Spleen (tissue), 11 donors: ENCODE measurements around the gene NAGLU. TPM values are rescaled to one million over a fixed set of nuclear protein-coding genes. Genes with fewer than 3 reads are reported as not detected.

Experiments
- DNase-seq: peaks from one replicate; pipeline ENCODE4 v3.0.0-alpha.2; 2020
- H3K27ac ChIP-seq, 8 donors: fragments of 200-600 bp; sonication (generic) in 7 of 8; 1 replicate in 4 of 8; 2 replicates in 4 of 8; pipeline versions ENCODE4 v1.5.0 to v1.8.0; 2016 to 2021; ENCODE audit warnings: inconsistent platforms in 4 of 8, mild to moderate bottlenecking in 4 of 8, moderate library complexity in 1 of 8
- H3K27me3 ChIP-seq, 7 donors: fragments of 200-600 bp; sonication (generic) in 6 of 7; replicated peaks in 1 of 7; 1 replicate in 4 of 7; 2 replicates in 3 of 7; pipeline versions ENCODE4 v1.5.0 to v1.8.0; 2016 to 2021; ENCODE audit warnings: inconsistent platforms in 3 of 7, mild to moderate bottlenecking in 1 of 7
- H3K36me3 ChIP-seq, 6 donors: fragments of 200-600 bp; sonication (generic) in 5 of 6; 1 replicate in 4 of 6; 2 replicates in 2 of 6; pipeline versions ENCODE4 v1.5.0 to v1.8.0; 2016 to 2021; ENCODE audit warnings: inconsistent platforms in 2 of 6
- H3K4me1 ChIP-seq, 6 donors: fragments of 200-600 bp; sonication (generic) in 5 of 6; 1 replicate in 3 of 6; 2 replicates in 3 of 6; pipeline versions ENCODE4 v1.5.0 to v1.8.0; 2016 to 2021; ENCODE audit warnings: inconsistent platforms in 3 of 6
- H3K4me3 ChIP-seq, 8 donors: fragments of 200-600 bp; sonication (generic) in 7 of 8; 1 replicate in 4 of 8; 2 replicates in 4 of 8; pipeline versions ENCODE4 v1.5.0 to v1.8.0; 2016 to 2021; ENCODE audit warnings: inconsistent platforms in 4 of 8, mild to moderate bottlenecking in 4 of 8, moderate library complexity in 2 of 8
- H3K9me3 ChIP-seq, 8 donors: fragments of 200-600 bp; sonication (generic) in 7 of 8; 1 replicate in 4 of 8; 2 replicates in 4 of 8; pipeline versions ENCODE4 v1.5.0 to v1.8.0; 2016 to 2021; ENCODE audit warnings: inconsistent platforms in 4 of 8
- POLR2A ChIP-seq, 3 donors: fragments of 450-650 bp; IDR thresholded peaks; one replicate each; pipeline ENCODE4 v1.5.1; 2017; ENCODE audit warnings: antibody characterized with exemption in 3 of 3, mild to moderate bottlenecking in 1 of 3
- POLR2AphosphoS5 ChIP-seq, 3 donors: sonication (generic); formaldehyde crosslinking; IDR thresholded peaks; one replicate each; pipeline ENCODE4 v1.5.1; 2017; ENCODE audit warnings: antibody characterized with exemption in 3 of 3
- WGBS, 5 donors: extraction: QIAGEN DNeasy Blood & Tissue Kit in 3 of 5; methylation state at CpG; one replicate each; pipeline versions ENCODE4 v1.1.5 to v1.1.7; 2013 to 2018; 5-methylcytosine and 5-hydroxymethylcytosine counted together
- intact Hi-C: fragments of 100-400 bp; cut with DNase I; formaldehyde crosslinking; loops from one replicate; pipeline ENCODE4 v1.15.0; 2023; ENCODE audit warnings: low total_unique reads
- polyA plus RNA-seq, 3 donors: library from polyadenylated mRNA; stranded (reverse); fragments of 200-250 nt; gene quantifications; one replicate each; pipeline ENCODE4 v1.2.1, GENCODE V29; 2013
- total RNA-seq, 7 donors: library from RNA; depleted of rRNA in 3 of 7; stranded (reverse); fragments of >200 nt in 3 of 7; fragmentation: NEBNext Ultra II Directional in 4 of 7; extraction: Animal tissue kit (Norgen Biotek cat#: 25700) in 4 of 7; gene quantifications; one replicate each; pipeline versions ENCODE4 v1.1.0 to v1.2.1, GENCODE V29; 2016 to 2021
- TF ChIP-seq, protein P1 (sequence below), 11 experiments: fragments of 200-600 bp in 7 of 11; fragments of 450-650 bp in 4 of 11; sonication (generic) in 4 of 11; IDR thresholded peaks in 8 of 11; conservative IDR thresholded peaks in 3 of 11; 1 replicate in 7 of 11; 2 replicates in 4 of 11; pipeline versions ENCODE4 v1.4.0 to v1.8.0; 2016 to 2021; ENCODE audit warnings: antibody characterized with exemption in 11 of 11, inconsistent platforms in 4 of 11, mild to moderate bottlenecking in 1 of 11
- donor health status: healthy with polysubstance abuse.
- donor health status: DM: no; HTN: no; CAD: no; lungs with moderate emphysema.
- donor health status: DM: no; HTN: no; CAD: no.
- donor health status: Bipolar disorder and iron deficiency.
- donor health status: healthy.
- donor health status: DM: no; HTN: no; CAD: no.
- donor health status: DM: yes; HTN: yes; CAD: no.

NAGLU gene
- total and polyA plus RNA-seq, 10 donors = 27.3 to 61.0 (median 49.3) TPM

DNA sequence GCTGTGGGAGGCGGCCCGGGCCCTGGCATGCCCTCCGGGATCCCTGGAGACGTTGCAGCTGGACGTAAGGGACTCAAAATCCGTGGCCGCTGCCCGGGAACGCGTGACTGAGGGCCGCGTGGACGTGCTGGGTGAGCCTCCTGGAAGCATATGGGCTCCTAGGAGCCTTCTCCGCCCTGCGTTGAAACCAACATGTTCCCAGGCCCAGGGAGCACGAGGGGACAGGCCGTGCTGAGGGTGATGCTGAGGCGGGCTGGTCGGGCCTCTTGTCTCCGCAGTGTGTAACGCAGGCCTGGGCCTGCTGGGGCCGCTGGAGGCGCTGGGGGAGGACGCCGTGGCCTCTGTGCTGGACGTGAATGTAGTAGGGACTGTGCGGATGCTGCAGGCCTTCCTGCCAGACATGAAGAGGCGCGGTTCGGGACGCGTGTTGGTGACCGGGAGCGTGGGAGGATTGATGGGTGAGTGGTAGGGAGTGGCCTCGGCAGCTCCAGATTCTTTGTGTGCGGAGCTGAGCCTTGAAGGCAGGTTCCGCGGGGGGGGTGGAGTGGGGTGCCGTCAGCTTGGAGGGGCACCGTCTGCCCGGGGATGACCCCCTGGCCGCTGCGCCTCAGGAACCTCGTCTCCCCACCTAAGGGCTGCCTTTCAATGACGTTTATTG, 17.2 kb downstream of the NAGLU start:
- H3K27me3 ChIP-seq = peaks cover 0 to 4% (median 0%) of the 10 kb centered on the region in 7 donors
- intact Hi-C loops = no loop called here
- H3K36me3 ChIP-seq = peaks cover 0 to 12% (median 0%) of the 10 kb centered on the region in 6 donors
- WGBS, 5 donors = 80 to 87% (median 84%) methylated on average over 35 to 45 of the region's 45 CpGs
- H3K4me1 ChIP-seq = peaks cover 10 to 51% (median 41%) of the 10 kb centered on the region in 6 donors
- no peaks in the 10 kb centered on the region for H3K9me3 ChIP-seq
- TF ChIP-seq, protein P1, sequence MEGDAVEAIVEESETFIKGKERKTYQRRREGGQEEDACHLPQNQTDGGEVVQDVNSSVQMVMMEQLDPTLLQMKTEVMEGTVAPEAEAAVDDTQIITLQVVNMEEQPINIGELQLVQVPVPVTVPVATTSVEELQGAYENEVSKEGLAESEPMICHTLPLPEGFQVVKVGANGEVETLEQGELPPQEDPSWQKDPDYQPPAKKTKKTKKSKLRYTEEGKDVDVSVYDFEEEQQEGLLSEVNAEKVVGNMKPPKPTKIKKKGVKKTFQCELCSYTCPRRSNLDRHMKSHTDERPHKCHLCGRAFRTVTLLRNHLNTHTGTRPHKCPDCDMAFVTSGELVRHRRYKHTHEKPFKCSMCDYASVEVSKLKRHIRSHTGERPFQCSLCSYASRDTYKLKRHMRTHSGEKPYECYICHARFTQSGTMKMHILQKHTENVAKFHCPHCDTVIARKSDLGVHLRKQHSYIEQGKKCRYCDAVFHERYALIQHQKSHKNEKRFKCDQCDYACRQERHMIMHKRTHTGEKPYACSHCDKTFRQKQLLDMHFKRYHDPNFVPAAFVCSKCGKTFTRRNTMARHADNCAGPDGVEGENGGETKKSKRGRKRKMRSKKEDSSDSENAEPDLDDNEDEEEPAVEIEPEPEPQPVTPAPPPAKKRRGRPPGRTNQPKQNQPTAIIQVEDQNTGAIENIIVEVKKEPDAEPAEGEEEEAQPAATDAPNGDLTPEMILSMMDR (IDR thresholded peaks at IDR 0.05 in 8 of 11, conservative IDR thresholded peaks at IDR 0.05 in 3 of 11) = no peak
- TF ChIP-seq POLR2AphosphoS5 (IDR thresholded peaks at IDR 0.05) = peak in 1 of 3 donors; percentile 40
- peak; percentile 85 for DNase-seq
- H3K27ac ChIP-seq = peak overlapping the region in 6 of 8 donors; percentile 87 to 98 (median 91)
- peak overlapping the region in 7 of 8 donors; percentile 60 to 94 (median 73) for H3K4me3 ChIP-seq

DNA sequence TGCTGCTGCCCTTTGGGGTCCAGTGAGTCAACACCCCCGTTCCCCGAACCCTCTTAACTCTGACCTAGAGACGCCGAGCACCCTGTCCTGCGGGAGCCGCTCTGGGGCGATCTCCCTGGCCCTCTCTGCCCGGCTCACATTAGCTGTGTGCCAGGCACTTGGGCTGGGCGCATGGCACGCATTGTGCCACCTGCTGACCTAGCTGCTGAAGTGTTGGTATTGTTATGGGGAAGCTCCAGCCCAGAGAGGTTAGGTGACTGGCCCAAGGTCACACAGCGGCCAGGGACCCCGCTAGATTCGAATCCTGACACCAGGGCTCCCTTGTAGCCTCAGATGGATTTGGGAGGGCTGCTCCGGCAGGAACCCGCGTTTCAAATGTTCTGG, 17.8 kb downstream of the NAGLU start:
- TF ChIP-seq, protein P1 (IDR thresholded peaks at IDR 0.05 in 8 of 11, conservative IDR thresholded peaks at IDR 0.05 in 3 of 11) = no peak
- no peak for TF ChIP-seq POLR2AphosphoS5 (IDR thresholded peaks at IDR 0.05)
- no peak for TF ChIP-seq POLR2A (IDR thresholded peaks at IDR 0.05)
- Histone ChIP-seq H3K36me3 (peaks cover 0 to 12% (median 0%) of the 10 kb centered on the region in 6 donors), H3K27ac (peak overlapping the region; percentile 87 to 98 (median 91)), H3K27me3 (no peaks in the 10 kb centered on the region), H3K4me3 (peak overlapping the region; percentile 60 to 94 (median 72)), H3K4me1 (peaks cover 7 to 45% (median 35%) of the 10 kb centered on the region in 6 donors), H3K9me3 (no peaks in the 10 kb centered on the region)
- 40 to 72% (median 62%) methylated on average over 5 to 16 of the region's 16 CpGs for WGBS, 5 donors
- intact Hi-C loops = no loop called here
- peak; percentile 84 for DNase-seq

DNA sequence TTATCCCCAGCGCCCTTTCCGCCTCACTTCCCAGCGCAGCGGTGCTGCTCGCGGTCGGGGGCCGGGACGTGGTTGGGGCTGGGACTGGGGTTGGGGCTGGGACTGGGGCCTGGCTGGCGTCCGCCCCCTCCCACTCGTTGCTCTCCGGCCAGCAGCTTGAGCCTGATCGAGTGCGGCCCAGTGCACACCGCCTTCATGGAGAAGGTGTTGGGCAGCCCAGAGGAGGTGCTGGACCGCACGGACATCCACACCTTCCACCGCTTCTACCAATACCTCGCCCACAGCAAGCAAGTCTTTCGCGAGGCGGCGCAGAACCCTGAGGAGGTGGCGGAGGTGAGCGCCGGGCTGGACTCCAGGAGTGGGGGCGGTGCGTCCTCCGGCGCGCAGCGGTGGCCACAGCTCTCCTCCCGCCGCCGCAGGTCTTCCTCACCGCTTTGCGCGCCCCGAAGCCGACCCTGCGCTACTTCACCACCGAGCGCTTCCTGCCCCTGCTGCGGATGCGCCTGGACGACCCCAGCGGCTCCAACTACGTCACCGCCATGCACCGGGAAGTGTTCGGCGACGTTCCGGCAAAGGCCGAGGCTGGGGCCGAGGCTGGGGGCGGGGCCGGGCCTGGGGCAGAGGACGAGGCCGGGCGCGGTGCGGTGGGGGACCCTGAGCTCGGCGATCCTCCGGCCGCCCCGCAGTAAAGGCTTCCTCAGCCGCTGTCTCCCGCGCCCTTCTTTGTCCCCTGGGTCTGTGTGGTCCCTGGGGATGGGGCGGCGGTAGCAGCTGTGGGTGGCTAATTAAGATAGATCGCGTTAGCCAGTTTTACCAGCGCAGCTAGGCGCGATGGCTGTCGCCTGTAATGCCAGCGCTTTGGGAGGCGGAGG, 18.4 kb downstream of the NAGLU start:
- peaks cover 7 to 41% (median 31%) of the 10 kb centered on the region in 6 donors for H3K4me1 ChIP-seq
- peak overlapping the region; percentile 60 to 94 (median 72) for H3K4me3 ChIP-seq
- H3K9me3 ChIP-seq = no peaks in the 10 kb centered on the region
- peaks cover 0 to 12% (median 0%) of the 10 kb centered on the region in 6 donors for H3K36me3 ChIP-seq
- DNase-seq = peak; percentile 98
- 0 to 1% (median 1%) methylated on average over 44 to 82 of the region's 82 CpGs for WGBS, 5 donors
- H3K27ac ChIP-seq = peak overlapping the region; percentile 87 to 98 (median 91)
- H3K27me3 ChIP-seq = no peaks in the 10 kb centered on the region
- intact Hi-C loops = no loop called here
- peak in 2 of 3 donors; percentile 45 to 78 for TF ChIP-seq POLR2A (IDR thresholded peaks at IDR 0.05)
- peak; percentile 98 to 99 (median 99) for TF ChIP-seq POLR2AphosphoS5 (IDR thresholded peaks at IDR 0.05)
- TF ChIP-seq, protein P1 (IDR thresholded peaks at IDR 0.05 in 8 of 11, conservative IDR thresholded peaks at IDR 0.05 in 3 of 11) = peak in 2 of 11 experiments; percentile 3 to 7
